Naive thymus-derived CD8-positive, alpha-beta T cell (primary cell): ENCODE results near the gene RPL22. TPM values are rescaled to one million over a fixed set of nuclear protein-coding genes. Genes with fewer than 3 reads are reported as not detected.

Source experiments
- ATAC-seq, 2 donors: fragments of 150-1000 bp; cut with Tn5 transposase in 1 of 2; sonication (Bioruptor Pico), chemical (Tn5 transposase) in 1 of 2; 1 replicate in 1 of 2; 2 replicates in 1 of 2; pipeline ENCODE4 v1.10.0; 2021; ENCODE audit warnings: mild to moderate bottlenecking in 2 of 2, moderate library complexity in 2 of 2
- POLR2A ChIA-PET: fragments of 350-600 bp; sonication (Branson Sonifier 250); formaldehyde crosslinking; loops from one replicate; lab custom pipeline; 2021; ENCODE audit warnings: antibody characterized with exemption; lab: Charles Lee
- DNase-seq, 10 donors: peaks; one replicate each; pipeline versions ENCODE4 v3.0.0 to v3.0.0-alpha.2; 2020 to 2022
- H3K27ac Mint-ChIP-seq, 10 donors: one replicate each; pipeline ENCODE4 v1.8.0; 2020 to 2022; ENCODE audit warnings: mild to moderate bottlenecking in 10 of 10, mixed read lengths in 10 of 10, moderate library complexity in 4 of 10, inconsistent platforms in 1 of 10
- H3K27me3 Mint-ChIP-seq, 5 donors: one replicate each; pipeline ENCODE4 v1.8.0; 2021 to 2022; ENCODE audit warnings: mixed read lengths in 5 of 5
- H3K36me3 Mint-ChIP-seq, 3 donors: one replicate each; pipeline ENCODE4 v1.8.0; 2020 to 2022; ENCODE audit warnings: mixed read lengths in 3 of 3, mild to moderate bottlenecking in 2 of 3, inconsistent platforms in 1 of 3
- H3K4me1 Mint-ChIP-seq, 4 donors: one replicate each; pipeline ENCODE4 v1.8.0; 2021 to 2022; ENCODE audit warnings: mixed read lengths in 4 of 4
- H3K4me3 Mint-ChIP-seq, 10 donors: one replicate each; pipeline ENCODE4 v1.8.0; 2020 to 2022; ENCODE audit warnings: mild to moderate bottlenecking in 10 of 10, mixed read lengths in 10 of 10, moderate library complexity in 6 of 10, inconsistent platforms in 1 of 10
- H3K9me3 Mint-ChIP-seq, 9 donors: one replicate each; pipeline ENCODE4 v1.8.0; 2020 to 2022; ENCODE audit warnings: mixed read lengths in 9 of 9, mild to moderate bottlenecking in 3 of 9, inconsistent platforms in 1 of 9, moderate library complexity in 1 of 9
- polyA plus RNA-seq, 3 donors: library from polyadenylated mRNA; unstranded; fragments of 300-500 nt; fragmentation: Illumina TruSeq; gene quantifications; one replicate each; pipeline ENCODE4 v1.2.3, GENCODE V29; 2021
- total RNA-seq, 8 experiments: library from RNA in 2 of 8; stranded (reverse) in 2 of 8; gene quantifications; one replicate each; pipeline ENCODE4 v1.2.3 and lab custom pipeline; 2021 to 2026

Gene RPL22
- total and polyA plus RNA-seq, 5 experiments from 2014 or later, result 291 to 597 (median 370) TPM

GRCh38 chr1:6143395-6143794 is 56.0 kb downstream of the RPL22 start:
- no peak for DNase-seq
- ATAC-seq, result no peak
- Mint-ChIP-seq H3K4me1 (peaks cover 3 to 7% (median 5%) of the 10 kb centered on the region in 4 donors), H3K27ac (no peak overlapping the region), H3K36me3 (no peaks in the 10 kb centered on the region), H3K9me3 (no peaks in the 10 kb centered on the region), H3K4me3 (no peak overlapping the region), H3K27me3 (peaks cover 0 to 11% (median 6%) of the 10 kb centered on the region in 5 donors)
- POLR2A ChIA-PET, result no interaction called here

GRCh38 chr1:6142734-6143133 is 56.7 kb downstream of the RPL22 start:
- no peak overlapping the region for H3K4me3 Mint-ChIP-seq
- H3K4me1 Mint-ChIP-seq, result peaks cover 0 to 3% (median under 1%) of the 10 kb centered on the region in 4 donors
- POLR2A ChIA-PET, result no interaction called here
- DNase-seq (no peak), ATAC-seq (no peak)
- H3K9me3 Mint-ChIP-seq, result no peaks in the 10 kb centered on the region
- H3K27ac Mint-ChIP-seq, result no peak overlapping the region
- H3K36me3 Mint-ChIP-seq, result no peaks in the 10 kb centered on the region
- peaks cover 0 to 11% (median 2%) of the 10 kb centered on the region in 5 donors for H3K27me3 Mint-ChIP-seq

GRCh38 chr1:6142036-6142621 is 57.3 kb downstream of the RPL22 start:
- POLR2A ChIA-PET, result no interaction called here
- H3K4me3 Mint-ChIP-seq, result no peak overlapping the region
- no peak overlapping the region for H3K27ac Mint-ChIP-seq

GRCh38 chr1:6141592-6141991 is 57.8 kb downstream of the RPL22 start:
- peak in 1 of 2 donors; percentile 53 for ATAC-seq

More at GRCh38 chr1:6142036-6142621, 57.3 kb downstream of the RPL22 start:
- Mint-ChIP-seq H3K9me3 (no peaks in the 10 kb centered on the region), H3K36me3 (no peaks in the 10 kb centered on the region), H3K4me1 (peaks cover 0 to 3% (median 1%) of the 10 kb centered on the region in 4 donors), H3K27me3 (peaks cover 0 to 11% (median 2%) of the 10 kb centered on the region in 5 donors)
- DNase-seq (no peak), ATAC-seq (no peak)

GRCh38 chr1:6140413-6140812 is 59.0 kb downstream of the RPL22 start:
- Mint-ChIP-seq H3K27ac (no peak overlapping the region), H3K4me1 (peaks cover 0 to 3% (median 1%) of the 10 kb centered on the region in 4 donors), H3K36me3 (no peaks in the 10 kb centered on the region), H3K27me3 (no peaks in the 10 kb centered on the region), H3K4me3 (no peak overlapping the region), H3K9me3 (no peaks in the 10 kb centered on the region)
- no peak for ATAC-seq
- POLR2A ChIA-PET, result interaction anchor here (0.6 kb wide), 1 partner anchor 156 kb away, joined by 3 read pairs; no protein-coding TSS in a partner anchor
- no peak for DNase-seq

More at GRCh38 chr1:6141592-6141991, 57.8 kb downstream of the RPL22 start:
- H3K9me3 Mint-ChIP-seq, result no peaks in the 10 kb centered on the region
- H3K4me1 Mint-ChIP-seq, result peaks cover 0 to 3% (median 1%) of the 10 kb centered on the region in 4 donors
- peaks cover 0 to 8% (median 2%) of the 10 kb centered on the region in 5 donors for H3K27me3 Mint-ChIP-seq
- H3K27ac Mint-ChIP-seq, result no peak overlapping the region
- H3K36me3 Mint-ChIP-seq, result no peaks in the 10 kb centered on the region
- peak in 1 of 10 donors; percentile 13 for DNase-seq
- POLR2A ChIA-PET, result no interaction called here
- no peak overlapping the region for H3K4me3 Mint-ChIP-seq

- no peak for DNase-seq
- H3K27ac Mint-ChIP-seq, result peak overlapping the region in 1 of 10 donors; percentile 62
- ATAC-seq, result no peak
- no peak overlapping the region for H3K4me3 Mint-ChIP-seq
- H3K36me3 Mint-ChIP-seq, result peaks cover 0 to 2% (median 0%) of the 10 kb centered on the region in 3 donors
- H3K4me1 Mint-ChIP-seq, result peaks cover 0 to 3% (median 1%) of the 10 kb centered on the region in 4 donors
- POLR2A ChIA-PET, result no interaction called here
- H3K9me3 Mint-ChIP-seq, result peaks cover 0 to 2% (median 0%) of the 10 kb centered on the region in 9 donors
- peaks cover 0 to 3% (median 0%) of the 10 kb centered on the region in 5 donors for H3K27me3 Mint-ChIP-seq
Measured at GRCh38 chr1:6137758-6138157, 61.6 kb downstream of the RPL22 start.

- no peak for ATAC-seq
- POLR2A ChIA-PET, result no interaction called here
- H3K36me3 Mint-ChIP-seq, result peaks cover 0 to 10% (median 0%) of the 10 kb centered on the region in 3 donors
- H3K9me3 Mint-ChIP-seq, result peaks cover 0 to 11% (median 4%) of the 10 kb centered on the region in 9 donors
- no peak overlapping the region for H3K4me3 Mint-ChIP-seq
- peaks cover 0 to 3% (median 0%) of the 10 kb centered on the region in 5 donors for H3K27me3 Mint-ChIP-seq
- no peak for DNase-seq
- no peak overlapping the region for H3K27ac Mint-ChIP-seq
- H3K4me1 Mint-ChIP-seq, result peaks cover 0 to 3% (median 1%) of the 10 kb centered on the region in 4 donors
Measured at GRCh38 chr1:6136516-6137220, 62.7 kb downstream of the RPL22 start.

Other genes with a start within 250 kb of the RPL22 start
- 1 to 10 TPM; 6.2 to 6.3 TPM for gene NPHP4, start 207.2 kb downstream of the RPL22 start, total RNA-seq
- under 1 TPM; 0.14 to 0.97 (median 0.22) TPM for gene NPHP4, start 207.2 kb downstream of the RPL22 start, polyA plus RNA-seq
- 100 to 1,000 TPM; 189 to 190 TPM for gene KCNAB2, start 153.7 kb downstream of the RPL22 start, total RNA-seq
- 10 to 100 TPM; 17.8 to 46.6 (median 21.4) TPM for gene KCNAB2, start 153.7 kb downstream of the RPL22 start, polyA plus RNA-seq
- gene CHD5, start 19.3 kb downstream of the RPL22 start, total RNA-seq, result under 1 TPM; 0.10 to 0.14 TPM
- gene CHD5, start 19.3 kb downstream of the RPL22 start, polyA plus RNA-seq, result under 1 TPM in 1 of 3 donors, not detected in 2; 0.06 TPM
- under 1 TPM; 0.36 to 0.47 TPM for gene RNF207, start 6.5 kb upstream of the RPL22 start, total RNA-seq
- not detected for gene RNF207, start 6.5 kb upstream of the RPL22 start, polyA plus RNA-seq
- gene ICMT, start 36.4 kb upstream of the RPL22 start, total RNA-seq, result 10 to 100 TPM; 12.9 to 16.3 TPM
- gene ICMT, start 36.4 kb upstream of the RPL22 start, polyA plus RNA-seq, result 10 to 100 TPM; 13.0 to 15.6 (median 14.1) TPM
- gene HES3, start 44.6 kb upstream of the RPL22 start, total RNA-seq, result not detected
- gene HES3, start 44.6 kb upstream of the RPL22 start, polyA plus RNA-seq, result not detected
- gene GPR153, start 61.5 kb upstream of the RPL22 start, total RNA-seq, result 1 to 10 TPM; 1.3 TPM
- under 1 TPM; 0.06 to 0.56 (median 0.16) TPM for gene GPR153, start 61.5 kb upstream of the RPL22 start, polyA plus RNA-seq
- 1 to 10 TPM; 4.3 to 4.9 TPM for gene ACOT7, start 194.2 kb upstream of the RPL22 start, total RNA-seq
- 1 to 10 TPM; 5.6 to 9.4 (median 7.8) TPM for gene ACOT7, start 194.2 kb upstream of the RPL22 start, polyA plus RNA-seq
- gene HES2, start 220.3 kb upstream of the RPL22 start, total RNA-seq, result not detected
- gene HES2, start 220.3 kb upstream of the RPL22 start, polyA plus RNA-seq, result not detected
- 1 to 10 TPM; 2.3 to 2.4 TPM for gene ESPN, start 225.2 kb upstream of the RPL22 start, total RNA-seq
- under 1 TPM; 0.12 to 0.81 (median 0.15) TPM for gene ESPN, start 225.2 kb upstream of the RPL22 start, polyA plus RNA-seq